Measurements from ENCODE around the gene TOMM20. TPM values are rescaled to one million over a fixed set of nuclear protein-coding genes. Genes with fewer than 3 reads are reported as not detected.

Gene TOMM20
- total and polyA plus RNA-seq, 8 donors: 21.4 to 145 (median 68.2) TPM

- WGBS, 5 donors: 85 to 94% (median 91%) methylated on average over 6 of the region's 6 CpGs
- peaks cover 13 to 60% (median 55%) of the 10 kb centered on the region in 4 donors for H3K36me3 ChIP-seq
- H3K27me3 ChIP-seq: no peaks in the 10 kb centered on the region
- H3K9me3 ChIP-seq: no peaks in the 10 kb centered on the region
- H3K4me1 ChIP-seq: peaks cover 16 to 50% (median 32%) of the 10 kb centered on the region in 4 donors
- H3K4me3 ChIP-seq: no peak overlapping the region
- no peak for DNase-seq
- intact Hi-C loops (cut with DNase I; ENCODE audit: low total_unique reads): no loop called here
- H3K27ac ChIP-seq: no peak overlapping the region
- TF ChIP-seq POLR2A (IDR thresholded peaks at IDR 0.05): no peak
- no peak for TF ChIP-seq EP300 (IDR thresholded peaks at IDR 0.05)
- TF ChIP-seq CTCF (IDR thresholded peaks at IDR 0.05): no peak
- no peak for TF ChIP-seq POLR2AphosphoS5 (IDR thresholded peaks at IDR 0.05)
Measured at GRCh38 chr1:235158680-235159079, 30.0 kb upstream of the TOMM20 start.

DNA sequence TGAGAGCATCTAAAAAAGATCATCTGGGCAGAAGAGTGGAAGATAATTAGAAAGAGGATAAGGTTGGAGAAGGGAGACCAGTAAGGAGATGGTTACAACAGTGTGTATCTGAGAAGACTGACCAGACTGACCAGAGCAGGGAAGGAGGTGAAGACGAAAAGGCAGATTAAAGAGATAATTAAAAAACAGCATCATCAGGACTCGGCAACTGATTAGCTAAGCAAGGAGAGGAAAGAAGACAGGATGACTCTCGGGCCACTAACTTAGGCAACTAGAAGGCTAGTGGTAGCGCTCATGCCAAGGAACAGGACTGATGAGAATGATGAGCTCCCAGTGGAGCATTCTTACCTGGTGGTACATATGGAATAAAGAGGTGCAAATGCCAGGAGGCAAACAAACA is 28.5 kb upstream of the TOMM20 start:
- WGBS, 5 donors: 88 to 94% (median 91%) methylated on average over 4 of the region's 4 CpGs
- no peak overlapping the region for H3K27ac ChIP-seq

DNA sequence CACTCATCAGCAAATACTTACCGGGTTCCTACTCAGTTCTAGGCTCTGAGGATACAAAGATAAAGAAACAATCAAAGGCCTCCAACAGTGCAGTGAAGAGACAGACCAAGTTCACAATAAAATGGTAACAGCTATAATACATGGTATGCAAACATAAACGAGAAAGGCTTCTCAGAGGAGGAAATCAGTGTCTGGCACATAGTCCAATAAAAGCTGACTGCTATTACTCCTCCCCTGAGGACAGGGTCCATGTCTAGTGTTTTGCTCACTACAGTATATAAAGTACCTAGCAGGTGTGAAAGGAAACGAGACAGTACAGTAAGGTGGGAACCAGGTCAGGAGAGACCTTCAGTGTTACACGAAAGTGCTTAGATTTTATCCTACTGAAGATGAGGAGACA is 28.1 kb upstream of the TOMM20 start:
- no peak for DNase-seq
- intact Hi-C loops (cut with DNase I; ENCODE audit: low total_unique reads): no loop called here
- TF ChIP-seq POLR2A (IDR thresholded peaks at IDR 0.05) (no peak), POLR2AphosphoS5 (IDR thresholded peaks at IDR 0.05) (no peak), EP300 (IDR thresholded peaks at IDR 0.05) (no peak), CTCF (IDR thresholded peaks at IDR 0.05) (no peak)
- WGBS, 5 donors: 69 to 74% (median 71%) methylated on average over 4 of the region's 4 CpGs
- no peaks in the 10 kb centered on the region for H3K9me3 ChIP-seq
- no peaks in the 10 kb centered on the region for H3K27me3 ChIP-seq
- H3K36me3 ChIP-seq: peaks cover 26 to 79% (median 75%) of the 10 kb centered on the region in 4 donors
- no peak overlapping the region for H3K4me3 ChIP-seq
- no peak overlapping the region for H3K27ac ChIP-seq
- peaks cover 13 to 46% (median 29%) of the 10 kb centered on the region in 4 donors for H3K4me1 ChIP-seq

More for the DNA sequence above, 28.5 kb upstream of the TOMM20 start:
- no peak for DNase-seq
- H3K4me1 ChIP-seq: peaks cover 16 to 50% (median 32%) of the 10 kb centered on the region in 4 donors
- H3K4me3 ChIP-seq: no peak overlapping the region
- H3K27me3 ChIP-seq: no peaks in the 10 kb centered on the region
- TF ChIP-seq EP300 (IDR thresholded peaks at IDR 0.05) (no peak), POLR2A (IDR thresholded peaks at IDR 0.05) (no peak), POLR2AphosphoS5 (IDR thresholded peaks at IDR 0.05) (no peak), CTCF (IDR thresholded peaks at IDR 0.05) (no peak)
- H3K9me3 ChIP-seq: no peaks in the 10 kb centered on the region
- intact Hi-C loops (cut with DNase I; ENCODE audit: low total_unique reads): no loop called here
- peaks cover 22 to 75% (median 70%) of the 10 kb centered on the region in 4 donors for H3K36me3 ChIP-seq

GRCh38 chr1:235156265-235156664 is 27.6 kb upstream of the TOMM20 start:
- peaks cover 31 to 84% (median 79%) of the 10 kb centered on the region in 4 donors for H3K36me3 ChIP-seq
- no peak overlapping the region for H3K27ac ChIP-seq
- no peaks in the 10 kb centered on the region for H3K9me3 ChIP-seq
- no peak overlapping the region for H3K4me3 ChIP-seq
- 90 to 93% (median 91%) methylated on average over 3 of the region's 3 CpGs for WGBS, 5 donors
- peaks cover 11 to 43% (median 26%) of the 10 kb centered on the region in 4 donors for H3K4me1 ChIP-seq
- intact Hi-C loops (cut with DNase I; ENCODE audit: low total_unique reads): no loop called here
- DNase-seq: no peak
- no peaks in the 10 kb centered on the region for H3K27me3 ChIP-seq
- TF ChIP-seq POLR2AphosphoS5 (IDR thresholded peaks at IDR 0.05) (no peak), POLR2A (IDR thresholded peaks at IDR 0.05) (no peak), CTCF (IDR thresholded peaks at IDR 0.05) (no peak), EP300 (IDR thresholded peaks at IDR 0.05) (no peak)
